Activated T-cell treated with anti-CD3 and anti-CD28 coated beads for 4 hours (primary cell): ENCODE measurements around the gene PTRHD1.
"Not testable (repeated sequence)": the region's sequence is repeated elsewhere in the genome, so short reads cannot be mapped to it uniquely, and the experiment has no call there.

Experiments
- DNase-seq: peaks from one replicate; pipeline ENCODE4 v3.0.0-alpha.2; 2020

The PTRHD1 gene, protein sequence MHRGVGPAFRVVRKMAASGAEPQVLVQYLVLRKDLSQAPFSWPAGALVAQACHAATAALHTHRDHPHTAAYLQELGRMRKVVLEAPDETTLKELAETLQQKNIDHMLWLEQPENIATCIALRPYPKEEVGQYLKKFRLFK

DNA sequence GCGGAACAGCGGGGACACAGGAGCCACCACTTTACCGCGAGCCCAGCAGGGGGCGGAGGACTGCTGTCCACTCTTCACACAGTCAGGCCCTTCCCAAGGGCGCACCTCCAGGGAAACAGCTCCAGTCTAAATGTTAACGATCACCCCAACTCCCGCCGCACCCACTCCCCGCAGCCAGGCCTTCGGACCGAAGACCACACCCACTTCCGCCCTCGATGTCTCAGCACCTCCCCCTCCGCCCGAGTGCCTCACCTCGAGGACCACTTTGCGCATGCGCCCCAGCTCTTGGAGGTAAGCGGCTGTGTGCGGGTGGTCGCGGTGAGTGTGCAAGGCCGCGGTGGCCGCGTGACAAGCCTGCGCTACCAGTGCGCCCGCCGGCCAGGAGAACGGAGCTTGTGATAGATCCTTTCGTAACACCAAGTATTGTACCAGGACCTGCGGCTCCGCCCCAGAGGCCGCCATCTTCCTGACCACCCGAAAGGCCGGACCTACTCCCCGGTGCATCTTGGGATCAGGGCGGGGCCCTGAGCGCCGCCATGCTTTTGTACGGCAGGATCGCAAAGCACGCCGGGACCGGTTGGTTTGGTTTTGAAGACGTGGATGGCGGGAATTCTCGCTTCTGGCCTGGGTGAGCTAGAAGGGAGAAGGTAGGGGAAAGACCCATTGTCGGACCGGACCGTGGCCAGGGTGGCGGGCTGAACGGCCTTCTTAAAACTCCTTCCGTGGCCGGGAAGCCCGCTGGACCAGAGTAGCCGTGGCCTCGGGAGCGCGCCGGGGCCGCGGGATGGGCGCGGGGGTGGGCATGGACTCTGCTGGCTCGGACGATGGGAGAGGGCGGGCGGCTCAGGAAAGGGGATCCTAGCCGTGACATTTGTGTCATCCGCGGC, at the start of gene PTRHD1, which contains the start of gene CENPO:
Gene PTRHD1, minus strand, starts transcription at position 518 of the 887 bp plus-strand sequence. Its CDS starts 14 bp downstream, at position 504.
Gene CENPO, plus strand, starts transcription at position 552 of the 887 bp plus-strand sequence. CDS start 495 bp downstream, outside the sequence.
- peak; percentile 90 for DNase-seq

DNA sequence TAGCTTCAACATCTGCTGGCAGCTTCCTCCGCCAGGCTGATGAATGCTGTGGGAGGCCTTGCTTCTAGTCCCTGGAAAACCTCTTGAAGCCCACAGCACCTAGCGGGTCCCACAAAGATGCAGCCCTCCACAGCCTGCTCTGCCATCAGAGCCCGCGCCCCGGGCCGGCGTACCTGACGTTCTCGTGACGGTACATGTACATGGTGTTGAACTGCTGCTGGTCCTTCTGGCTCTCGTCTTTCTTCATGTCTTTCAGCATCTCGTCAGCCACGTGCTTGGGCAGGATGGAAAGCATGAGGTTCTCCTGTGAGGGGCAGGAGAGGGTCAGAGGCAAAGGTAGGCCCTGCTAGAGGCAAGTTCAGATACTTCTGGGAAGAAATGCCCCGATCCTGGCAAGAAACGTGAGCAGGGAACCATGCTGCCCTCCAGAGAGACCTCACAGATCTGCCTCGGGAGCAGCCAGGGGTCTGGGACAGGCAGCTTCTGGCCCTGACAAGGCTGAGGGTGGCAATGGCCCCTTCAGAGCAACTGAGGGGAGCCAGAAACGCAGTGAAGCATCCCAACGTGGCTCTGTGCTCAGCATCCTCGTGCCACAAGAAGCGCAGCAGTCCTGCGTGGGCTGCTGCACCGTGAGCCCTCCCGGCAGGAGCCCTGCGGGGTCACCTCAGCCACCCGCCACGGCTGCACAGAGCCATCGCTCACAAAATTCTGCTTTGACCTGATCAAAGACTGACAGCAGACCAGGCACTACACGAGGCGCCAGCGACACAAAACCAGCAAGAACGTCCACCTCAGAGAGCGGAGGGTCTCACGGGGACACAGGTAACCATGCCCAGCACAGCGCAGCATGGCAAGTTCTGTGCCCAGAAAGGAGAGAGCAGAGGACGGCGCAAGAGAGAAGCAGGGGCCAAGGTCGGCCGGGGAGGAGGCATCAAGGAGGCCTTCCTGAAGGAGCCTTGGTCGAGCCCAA, 49.2 kb upstream of the PTRHD1 start:
- no peak for DNase-seq

DNA sequence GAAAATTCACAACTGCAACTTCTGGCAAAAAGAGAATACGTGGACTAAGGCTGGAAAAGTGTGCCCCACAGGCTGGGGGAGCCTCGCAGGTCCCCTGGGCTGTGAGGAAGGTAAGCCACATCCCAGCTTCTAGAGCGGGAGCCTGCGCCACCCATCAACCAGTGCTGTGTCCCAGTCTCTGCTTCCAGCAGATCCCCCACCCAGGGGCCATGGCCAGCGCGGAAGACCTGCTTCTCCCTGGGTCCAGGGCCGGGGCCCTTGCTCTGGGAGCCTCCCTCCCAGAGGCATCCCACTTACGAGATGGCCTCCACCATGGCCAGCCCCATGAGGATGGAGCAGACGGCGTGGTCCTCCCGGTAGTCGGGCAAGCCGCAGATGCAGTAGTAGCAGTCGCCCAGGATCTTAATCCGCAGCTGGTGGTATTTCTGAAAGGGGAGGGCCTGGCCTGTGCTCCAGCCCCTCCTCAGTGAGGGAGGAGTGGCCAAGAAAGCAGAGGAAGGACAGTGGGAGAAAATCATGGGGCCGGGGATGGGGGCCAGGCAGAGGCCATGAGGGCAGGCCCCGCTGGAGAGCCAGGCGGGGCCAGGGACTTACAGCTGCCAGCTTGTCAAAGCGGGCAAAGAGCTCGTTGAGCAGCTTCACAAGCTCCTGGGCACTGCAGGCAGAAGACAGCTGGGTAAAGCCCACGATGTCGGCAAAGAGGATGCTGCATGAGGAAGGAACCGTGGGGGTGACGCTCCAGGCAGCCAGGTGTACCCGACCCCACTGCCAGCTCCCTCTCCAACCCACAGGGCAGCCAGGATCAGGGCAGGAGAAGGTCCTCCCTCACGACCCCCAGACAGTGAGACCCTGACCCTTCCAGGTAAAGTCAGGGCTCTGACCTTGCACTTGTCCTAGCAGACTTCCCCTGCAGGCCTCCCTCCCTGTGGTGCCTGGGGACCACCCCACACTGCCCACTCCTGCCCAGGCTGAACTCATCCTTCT, 48.1 kb upstream of the PTRHD1 start:
- no peak for DNase-seq

DNA sequence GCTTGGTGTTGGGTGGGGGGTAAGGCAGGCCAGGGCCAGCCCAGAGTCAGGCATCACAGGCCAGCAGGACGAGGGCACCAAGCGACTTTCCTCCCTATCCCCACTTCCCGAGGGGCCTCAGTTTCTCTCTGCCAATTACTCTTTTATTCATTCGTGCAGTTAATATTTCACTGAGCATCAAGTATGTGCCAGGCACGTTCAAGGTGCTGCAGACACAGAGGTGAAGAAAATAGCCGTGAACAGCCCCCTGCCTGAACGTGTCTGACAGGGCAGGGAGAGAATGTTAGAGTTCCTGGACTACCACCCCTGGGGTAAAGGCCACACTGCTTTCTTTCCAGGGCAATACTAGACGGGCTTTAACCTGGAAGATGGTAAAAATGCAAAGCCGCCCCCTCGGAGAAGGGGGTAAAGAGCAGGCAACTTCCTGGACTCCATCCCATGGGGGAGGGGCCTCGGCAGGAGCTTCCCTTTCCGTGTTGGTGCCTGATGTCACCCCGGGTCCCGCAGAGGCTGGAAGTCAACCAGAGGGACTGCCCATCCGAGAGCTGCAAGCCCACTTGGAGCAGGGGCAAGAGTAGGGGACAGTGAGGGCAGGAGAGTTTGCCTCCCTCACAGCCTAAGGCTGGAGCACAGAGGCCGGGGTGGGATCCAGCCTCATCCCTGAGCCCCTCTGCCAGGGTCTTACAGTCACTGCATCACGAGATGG, 47.1 kb upstream of the PTRHD1 start:
- DNase-seq: no peak

DNA sequence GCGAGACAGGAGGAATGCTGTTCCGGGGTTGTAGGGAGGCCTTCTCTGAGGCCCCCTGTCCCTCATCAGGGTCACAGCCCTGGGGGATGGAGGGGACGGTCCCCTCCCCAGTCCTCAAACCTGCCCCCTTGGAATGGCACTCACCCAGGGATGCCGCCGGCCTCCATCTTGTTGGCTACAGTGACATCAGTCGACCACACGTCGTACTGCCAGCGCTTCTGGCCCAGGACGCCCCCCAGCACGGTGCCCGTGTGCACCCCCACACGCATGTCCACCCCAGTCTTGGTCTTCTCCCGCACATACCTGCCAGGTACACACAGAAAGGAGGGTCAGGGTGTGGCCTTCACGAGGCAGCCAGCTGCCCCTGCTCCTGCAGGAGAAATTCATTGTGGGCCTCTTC, 46.5 kb upstream of the PTRHD1 start:
- no peak for DNase-seq

DNA sequence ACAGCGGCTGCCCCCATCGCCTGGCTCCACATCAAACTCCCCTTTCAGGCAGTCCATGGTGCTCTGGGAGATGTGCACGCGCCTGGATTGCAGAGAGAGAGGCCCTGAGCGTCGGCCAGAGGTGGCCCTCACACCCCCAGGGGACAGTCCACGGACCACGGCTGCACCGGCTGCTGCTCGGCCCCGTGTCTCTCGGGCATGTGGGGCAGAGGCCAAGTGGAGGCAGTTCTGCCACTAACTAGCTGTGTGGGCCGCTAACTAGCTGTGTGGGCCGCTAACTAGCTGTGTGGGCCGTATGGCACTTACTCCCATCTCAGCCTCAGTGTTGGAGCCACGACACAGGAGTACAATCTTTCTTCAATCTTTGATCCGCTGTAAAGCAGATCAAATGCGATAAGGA, 45.4 kb upstream of the PTRHD1 start:
- no peak for DNase-seq

DNA sequence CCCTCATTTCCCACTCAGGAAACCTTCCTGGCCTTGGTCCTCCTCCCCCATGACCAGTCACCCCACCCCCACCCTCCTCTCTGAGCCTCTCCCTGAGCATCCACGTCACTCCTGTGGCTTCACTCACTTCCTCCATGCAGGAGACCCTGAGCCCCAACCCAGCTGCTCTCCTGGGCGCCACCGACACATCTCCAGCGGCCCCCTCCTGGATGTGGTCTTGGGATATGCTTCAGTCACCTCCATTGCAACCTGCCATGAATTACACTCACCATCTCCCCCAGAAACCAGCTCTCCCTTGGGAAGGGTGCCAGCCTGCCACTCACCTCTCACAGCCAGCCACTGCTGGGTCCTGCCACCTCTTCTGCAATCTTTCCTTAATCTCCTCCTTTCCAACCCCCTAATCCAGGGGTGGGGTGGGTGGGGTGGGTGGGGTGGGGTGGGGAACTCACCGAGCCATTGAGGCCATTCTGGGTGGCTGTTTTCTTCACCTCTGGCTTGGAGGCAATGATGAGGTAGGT, 44.9 kb upstream of the PTRHD1 start:
- DNase-seq: no peak

DNA sequence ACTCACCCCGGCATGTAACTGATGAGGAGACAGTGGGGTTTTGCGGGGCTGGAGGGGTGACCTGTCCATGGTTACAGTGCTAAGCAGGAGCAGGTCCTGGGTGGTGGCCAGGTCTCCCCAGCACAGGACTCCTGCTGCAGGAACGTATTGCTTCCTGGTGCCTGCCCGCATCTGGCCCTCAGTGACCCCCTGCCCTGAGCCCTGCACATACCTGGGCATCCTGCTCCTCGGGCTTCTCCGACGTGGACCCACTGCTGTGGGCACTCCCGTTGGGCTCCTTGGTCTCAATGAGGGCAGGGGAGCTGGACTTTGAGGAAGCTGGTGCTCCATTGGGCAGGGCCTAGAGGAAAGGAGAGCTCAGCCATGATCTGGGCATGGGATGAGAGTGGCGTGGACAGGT, 43.5 kb upstream of the PTRHD1 start:
- no peak for DNase-seq

DNA sequence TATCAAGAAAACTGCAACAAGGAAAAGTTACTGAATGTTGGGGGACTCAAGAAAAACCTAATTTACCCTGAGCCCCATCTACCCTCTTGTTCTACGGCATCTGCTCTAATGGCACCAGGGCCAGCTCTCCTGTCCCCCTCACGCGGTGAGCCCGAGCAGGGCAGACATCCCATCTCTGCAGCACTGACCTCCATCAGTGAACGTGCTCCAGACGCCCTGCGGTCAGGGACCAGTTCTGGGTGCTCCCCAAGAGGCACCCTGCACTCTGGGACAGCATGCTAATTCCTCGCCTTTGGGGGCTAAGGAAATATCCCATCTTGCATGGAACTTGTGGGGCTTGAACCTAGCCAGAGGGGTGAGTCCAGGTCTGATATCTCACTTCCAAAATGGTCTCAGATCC, 43.0 kb upstream of the PTRHD1 start:
- DNase-seq: no peak

DNA sequence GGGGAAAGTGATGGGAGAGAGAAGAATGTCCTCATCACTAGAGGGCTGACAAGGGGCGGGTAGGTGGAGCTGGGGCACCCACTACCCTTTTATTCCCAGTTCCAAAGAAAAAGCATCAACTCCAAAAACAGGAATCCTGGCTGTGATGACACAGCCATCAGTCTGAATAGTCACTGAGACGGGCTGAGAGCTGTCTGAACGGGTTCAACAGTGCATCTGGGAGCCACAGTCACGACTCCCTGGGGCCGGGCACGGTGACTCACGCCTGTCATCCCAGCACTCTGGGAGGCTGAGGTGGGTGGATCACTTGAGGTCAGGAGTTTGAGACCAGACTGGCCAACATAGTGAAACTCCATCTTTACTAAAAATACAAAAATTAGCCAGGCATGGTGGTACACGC, 42.2 kb upstream of the PTRHD1 start:
- not testable (repeated sequence) for DNase-seq

DNA sequence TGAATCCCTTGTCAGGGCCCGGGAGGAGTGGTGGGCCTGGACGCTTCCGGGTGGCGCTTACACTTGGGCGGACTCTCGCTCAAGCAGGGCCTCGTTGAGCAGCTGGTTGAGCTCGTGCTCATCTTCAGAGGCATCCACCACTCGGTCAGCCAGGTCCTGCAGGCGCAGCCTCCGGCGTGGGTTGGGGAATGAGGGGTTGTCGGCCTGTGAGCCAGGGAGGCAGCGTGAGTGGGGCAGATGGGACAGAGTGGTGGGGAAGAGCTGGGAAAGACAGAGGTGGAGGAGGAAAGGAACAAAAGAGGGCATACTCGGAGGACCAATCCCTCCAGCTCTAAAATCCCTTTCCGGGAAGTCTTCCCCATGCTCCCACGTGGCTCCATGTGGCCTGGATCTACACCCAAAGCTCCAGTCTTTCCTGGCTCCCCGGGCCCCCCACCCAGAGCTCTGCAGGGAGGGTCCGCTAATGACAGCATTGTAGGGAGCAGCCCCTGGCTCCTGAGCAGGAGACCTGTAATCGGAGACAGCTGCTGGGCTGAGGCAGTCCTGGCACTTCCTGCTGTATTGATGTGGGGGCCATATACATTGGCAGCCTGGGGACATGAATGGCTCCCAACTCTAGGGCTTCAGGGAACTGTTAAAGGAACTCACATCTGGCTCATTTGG, 41.7 kb upstream of the PTRHD1 start:
- no peak for DNase-seq

DNA sequence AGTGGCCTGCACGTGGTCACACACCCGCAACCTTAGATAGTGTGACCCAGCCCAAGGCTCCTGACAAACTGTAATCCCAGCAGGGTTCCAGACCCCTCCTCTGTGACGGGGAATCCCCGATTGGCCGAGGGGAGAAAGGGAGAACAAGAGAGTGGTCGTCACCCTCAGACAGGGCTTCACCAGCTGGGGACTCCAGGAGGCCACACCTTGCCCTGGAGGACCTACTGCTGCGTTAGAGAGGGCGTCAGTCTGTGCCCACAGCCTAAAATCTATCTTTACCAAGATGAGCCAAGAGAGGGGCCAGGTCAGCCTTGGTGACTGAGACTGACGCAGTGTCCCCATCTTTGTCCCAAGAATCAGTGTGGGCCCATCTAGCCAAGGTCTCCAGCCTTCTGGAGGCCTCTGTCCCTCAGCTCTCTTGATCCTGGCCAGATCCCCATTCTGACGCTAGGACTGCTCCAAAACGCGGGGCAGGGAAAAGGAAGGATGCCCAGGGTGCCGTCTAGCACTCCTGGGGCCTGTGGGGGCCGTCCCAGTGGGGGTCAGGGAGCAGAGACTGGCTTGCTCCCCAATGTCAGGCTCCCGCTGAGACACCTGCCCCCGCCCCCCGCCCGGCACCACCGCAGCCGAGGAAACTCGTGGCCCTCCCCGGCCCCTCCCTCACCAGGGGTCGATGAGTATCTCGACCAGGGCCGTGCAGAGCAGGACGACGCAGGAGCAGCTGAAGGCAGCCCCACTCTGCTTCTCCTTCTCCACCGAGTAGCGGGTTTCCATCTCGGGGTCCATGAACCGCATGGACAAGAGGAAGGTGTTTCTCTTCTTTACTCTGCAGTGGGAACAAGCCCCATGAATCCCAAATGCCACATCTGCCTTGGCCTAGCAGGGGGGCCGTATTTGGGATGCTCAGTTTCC, 40.9 kb upstream of the PTRHD1 start:
- DNase-seq: no peak

DNA sequence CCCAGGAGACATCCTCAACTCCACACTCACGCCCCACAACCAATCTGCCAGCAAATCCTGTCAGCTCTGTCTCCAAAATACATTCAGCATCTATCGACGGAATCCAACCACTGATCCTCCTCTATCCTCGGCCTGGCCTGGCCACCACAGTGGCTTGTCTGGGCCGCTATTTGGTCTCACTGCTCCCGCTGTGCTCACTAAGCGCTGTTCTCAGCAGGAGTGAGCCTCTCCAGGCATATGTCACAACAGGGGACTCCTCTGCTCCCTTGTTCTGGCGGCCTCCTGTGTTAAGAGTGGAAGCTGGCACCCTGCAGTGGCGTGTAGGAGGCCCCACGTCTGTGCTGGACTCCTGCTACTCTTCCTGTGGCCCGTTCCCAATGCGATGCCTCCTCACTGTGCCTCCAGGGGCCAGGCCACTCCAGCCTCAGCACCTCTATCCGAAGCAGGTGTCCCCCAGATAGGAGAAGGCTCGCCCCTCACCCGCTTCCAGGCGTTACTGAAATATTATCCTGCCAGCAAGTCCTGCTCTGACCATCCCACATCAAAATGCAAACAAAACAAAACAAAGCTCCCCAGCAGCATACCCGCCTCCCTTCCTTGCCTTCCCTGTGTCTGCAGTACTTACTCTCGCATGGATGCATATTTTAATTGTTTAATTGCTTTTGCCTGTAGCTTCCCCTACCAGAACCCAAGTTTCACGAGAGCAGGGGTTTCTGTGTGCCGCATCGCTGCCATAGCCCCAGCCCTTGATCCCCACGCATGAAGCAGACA, 39.9 kb upstream of the PTRHD1 start:
- DNase-seq: no peak

DNA sequence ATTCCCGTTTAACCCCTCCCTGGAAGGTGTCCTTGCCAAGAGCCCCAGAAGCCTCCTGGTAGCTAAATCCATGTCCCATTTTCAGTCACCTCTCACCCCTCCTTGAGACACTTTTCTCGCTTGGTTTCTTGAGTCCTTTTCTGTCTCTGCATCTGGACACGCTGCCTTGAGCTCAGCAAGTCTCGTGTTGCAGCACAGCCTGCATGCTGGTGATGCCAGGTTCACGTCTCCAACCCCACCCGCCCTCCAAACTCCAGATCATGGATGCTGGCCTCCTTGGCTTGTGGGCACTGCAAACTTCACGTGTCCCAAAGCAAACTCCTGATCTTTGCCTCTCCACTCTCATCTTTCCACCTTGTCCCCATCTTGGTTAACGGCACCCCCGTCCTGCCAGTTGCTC, 39.3 kb upstream of the PTRHD1 start:
- DNase-seq: no peak

DNA sequence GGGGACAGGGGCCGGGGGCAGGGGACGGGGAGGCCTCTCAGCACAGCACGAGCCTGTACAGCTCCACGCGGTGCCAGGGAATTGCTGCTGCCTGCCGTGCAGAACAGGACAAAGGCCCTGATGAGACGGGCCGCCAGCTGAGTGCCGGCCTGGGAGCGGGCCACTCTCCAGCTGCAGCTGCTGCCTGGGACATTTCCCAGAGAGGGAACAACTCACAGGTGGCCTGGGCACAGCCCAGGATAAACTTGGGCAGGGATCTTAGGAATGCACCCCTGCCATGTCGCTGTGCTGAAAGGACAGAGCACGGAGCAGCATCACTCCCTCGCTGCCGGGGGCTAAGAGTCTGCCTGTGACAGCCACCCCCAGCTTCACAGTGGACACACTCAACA, 38.9 kb upstream of the PTRHD1 start:
- no peak for DNase-seq

DNA sequence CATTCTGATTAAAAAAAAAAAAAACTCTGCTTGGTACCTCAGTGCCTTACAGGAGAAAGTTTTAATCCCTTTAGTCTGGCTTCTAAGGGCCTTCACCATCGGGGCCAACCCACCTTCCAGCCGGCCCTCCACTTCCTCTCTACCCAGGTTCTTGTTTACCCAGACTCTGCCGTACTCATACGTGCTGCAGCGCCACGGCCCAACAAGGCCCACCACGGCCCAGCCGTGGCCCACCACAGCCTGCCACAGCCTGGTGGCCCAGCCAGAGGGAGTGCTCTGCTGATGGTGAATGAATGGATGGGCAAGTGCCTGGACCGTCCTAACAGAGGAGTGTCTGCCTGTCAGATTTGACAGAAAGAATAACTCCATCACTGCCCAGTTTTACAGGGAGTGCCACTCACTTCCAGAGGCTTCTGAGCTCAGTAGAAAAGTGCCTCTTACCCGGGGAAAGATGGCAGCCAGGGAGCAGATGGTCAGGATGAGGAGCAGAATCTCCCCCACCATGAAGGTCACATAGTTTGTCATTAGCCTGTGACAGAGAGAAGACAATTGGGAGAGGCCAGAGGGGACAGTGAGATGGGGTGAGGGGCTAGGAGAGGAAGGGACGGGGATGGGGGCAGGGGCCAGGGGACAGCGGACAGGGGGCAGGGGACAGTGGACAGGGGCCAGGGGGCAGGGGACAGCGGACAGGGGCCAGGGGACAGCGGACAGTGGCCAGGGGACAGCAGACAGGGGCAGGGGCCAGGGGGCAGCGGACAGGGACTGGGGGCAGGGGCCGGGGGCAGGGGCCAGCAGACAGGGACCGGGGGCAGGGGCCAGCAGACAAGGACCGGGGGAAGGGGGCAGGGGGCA, 38.3 kb upstream of the PTRHD1 start:
- no peak for DNase-seq

DNA sequence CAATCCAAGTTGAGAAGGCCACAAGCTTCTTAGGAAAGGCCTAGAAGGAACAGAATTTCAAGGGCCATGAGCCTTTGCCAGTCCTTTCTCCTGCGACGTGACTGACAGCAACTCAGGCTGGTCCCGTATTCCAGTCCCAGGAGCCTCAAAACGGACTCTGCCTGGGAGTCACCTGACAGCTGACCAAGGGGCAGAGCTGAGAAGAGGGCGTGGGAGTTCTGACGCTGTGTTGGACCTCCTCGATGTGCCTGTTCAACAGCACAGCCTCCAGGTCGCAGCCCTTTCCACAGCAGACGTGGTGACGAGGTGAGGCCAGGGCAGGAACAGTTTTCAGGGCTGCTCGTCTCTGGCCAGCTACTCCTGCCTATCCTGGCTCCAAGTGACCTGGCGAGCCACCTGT, 37.6 kb upstream of the PTRHD1 start:
- DNase-seq: no peak

DNA sequence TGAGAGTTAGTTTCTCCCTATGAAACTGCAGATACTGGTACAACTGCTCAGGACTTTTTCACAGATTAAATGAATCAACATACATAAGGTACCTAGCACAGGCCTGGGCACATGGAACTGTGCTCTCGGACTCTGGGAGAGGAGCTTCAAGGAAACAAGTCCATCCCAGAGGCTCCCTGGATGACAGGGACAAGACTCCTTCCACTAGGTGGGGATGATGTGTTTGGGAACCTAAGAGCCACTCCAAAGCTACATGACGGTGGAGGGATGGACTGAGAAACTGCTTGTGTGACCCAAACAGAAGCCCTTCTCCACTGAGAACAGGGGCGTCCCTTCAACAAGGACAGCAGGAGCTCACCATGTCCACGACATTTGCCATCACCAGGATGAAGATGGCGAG, 37.2 kb upstream of the PTRHD1 start:
- DNase-seq: no peak
